Right lobe of liver (tissue), 4 donors: ENCODE data around the gene TRRAP.

Experiments used
- POLR2A ChIP-seq: fragments of 450-650 bp; IDR thresholded peaks from one replicate; pipeline ENCODE4 v1.6.1; 2017; ENCODE audit warnings: antibody characterized with exemption, mild to moderate bottlenecking
- TF ChIP-seq, protein P1 (sequence below), 4 donors: fragments of 200-600 bp in 3 of 4; fragments of 450-650 bp in 1 of 4; IDR thresholded peaks; one replicate each; pipeline versions ENCODE4 v1.5.1 to v1.8.0; 2016 to 2022; ENCODE audit warnings: antibody characterized with exemption in 4 of 4, mild to moderate bottlenecking in 2 of 4
- donor health status: DM: no; HTN: no; CAD: no.
- donor health status: DM: no; HTN: no; CAD: no.
- donor health status: DM: no; HTN: yes; CAD: no.

GRCh38 chr7:98837630-98837972 lies 40.7 kb upstream of the TRRAP start:
- TF ChIP-seq, protein P1, sequence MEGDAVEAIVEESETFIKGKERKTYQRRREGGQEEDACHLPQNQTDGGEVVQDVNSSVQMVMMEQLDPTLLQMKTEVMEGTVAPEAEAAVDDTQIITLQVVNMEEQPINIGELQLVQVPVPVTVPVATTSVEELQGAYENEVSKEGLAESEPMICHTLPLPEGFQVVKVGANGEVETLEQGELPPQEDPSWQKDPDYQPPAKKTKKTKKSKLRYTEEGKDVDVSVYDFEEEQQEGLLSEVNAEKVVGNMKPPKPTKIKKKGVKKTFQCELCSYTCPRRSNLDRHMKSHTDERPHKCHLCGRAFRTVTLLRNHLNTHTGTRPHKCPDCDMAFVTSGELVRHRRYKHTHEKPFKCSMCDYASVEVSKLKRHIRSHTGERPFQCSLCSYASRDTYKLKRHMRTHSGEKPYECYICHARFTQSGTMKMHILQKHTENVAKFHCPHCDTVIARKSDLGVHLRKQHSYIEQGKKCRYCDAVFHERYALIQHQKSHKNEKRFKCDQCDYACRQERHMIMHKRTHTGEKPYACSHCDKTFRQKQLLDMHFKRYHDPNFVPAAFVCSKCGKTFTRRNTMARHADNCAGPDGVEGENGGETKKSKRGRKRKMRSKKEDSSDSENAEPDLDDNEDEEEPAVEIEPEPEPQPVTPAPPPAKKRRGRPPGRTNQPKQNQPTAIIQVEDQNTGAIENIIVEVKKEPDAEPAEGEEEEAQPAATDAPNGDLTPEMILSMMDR (IDR thresholded peaks at IDR 0.05), result no peak
- TF ChIP-seq POLR2A, result no peak
